Caco-2 (cell line): ENCODE results near the gene SLC6A18. TPM values are rescaled to one million over a fixed set of nuclear protein-coding genes. Genes with fewer than 3 reads are reported as not detected.

Experiments
- BruUV-seq: library from RNA; stranded (reverse); fragments of 400-500 nt; replicated peaks from 2 replicates; lab custom pipeline; 2021; lab: Mats Ljungman, UMichigan
- CTCF ChIA-PET: fragments of 300-600 bp; sonication (Branson Sonifier 250); formaldehyde crosslinking; loops from one replicate; lab custom pipeline; 2022; ENCODE audit warnings: antibody characterized with exemption; lab: Charles Lee
- POLR2A ChIA-PET: fragments of 300-600 bp; sonication (Branson Sonifier 250); formaldehyde crosslinking; loops from one replicate; lab custom pipeline; 2022; ENCODE audit warnings: antibody characterized with exemption; lab: Charles Lee
- DNase-seq, 2 experiments: peaks; one replicate each; pipeline versions ENCODE4 v3.0.0 to v3.0.0-alpha.2; 2020 to 2022
- H3K27me3 ChIP-seq: replicated peaks from 2 replicates; pipeline ENCODE4 v1.6.0; 2011; ENCODE audit warnings: low read length; ENCODE audit not compliant: control insufficient read depth, insufficient read depth
- H3K36me3 ChIP-seq: 2 replicates; pipeline ENCODE4 v1.5.1; 2011; ENCODE audit warnings: low read length; ENCODE audit not compliant: control insufficient read depth, insufficient read depth
- H3K4me1 ChIP-seq: fragments of 250-450 bp; sonication (Bioruptor Pico); 2 replicates; pipeline ENCODE4 v1.5.1; 2020; ENCODE audit warnings: mild to moderate bottlenecking
- H3K4me3 ChIP-seq: 2 replicates; pipeline ENCODE4 v1.5.1; 2011; ENCODE audit warnings: low read depth, mild to moderate bottlenecking, control low read depth, low read length
- H3K9me3 ChIP-seq: fragments of 250-450 bp; sonication (Bioruptor Pico); 2 replicates; pipeline ENCODE4 v1.5.1; 2020; ENCODE audit warnings: mild to moderate bottlenecking, moderate library complexity
- H3K27ac Mint-ChIP-seq: one replicate; pipeline ENCODE4 v1.8.0; 2022; ENCODE audit warnings: mixed read lengths; ENCODE audit not compliant: unreplicated experiment
- H3K27me3 Mint-ChIP-seq: one replicate; pipeline ENCODE4 v1.8.0; 2022; ENCODE audit warnings: mixed read lengths; ENCODE audit not compliant: insufficient read depth, unreplicated experiment
- H3K36me3 Mint-ChIP-seq: one replicate; pipeline ENCODE4 v1.8.0; 2022; ENCODE audit warnings: mild to moderate bottlenecking, mixed read lengths; ENCODE audit not compliant: insufficient read depth, unreplicated experiment
- H3K4me1 Mint-ChIP-seq: one replicate; pipeline ENCODE4 v1.8.0; 2022; ENCODE audit warnings: low read depth, mixed read lengths; ENCODE audit not compliant: unreplicated experiment
- H3K4me3 Mint-ChIP-seq: one replicate; pipeline ENCODE4 v1.8.0; 2022; ENCODE audit warnings: mild to moderate bottlenecking, moderate library complexity, mixed read lengths; ENCODE audit not compliant: unreplicated experiment
- H3K9me3 Mint-ChIP-seq: one replicate; pipeline ENCODE4 v1.8.0; 2022; ENCODE audit warnings: mixed read lengths; ENCODE audit not compliant: unreplicated experiment
- intact Hi-C: fragments of 100-400 bp; cut with micrococcal nuclease; formaldehyde crosslinking; loops from one replicate; pipeline ENCODE4 v1.10.0; 2022; ENCODE audit not compliant: unreplicated experiment
- total RNA-seq: library from RNA; stranded (reverse); gene quantifications from 2 replicates; pipeline ENCODE4 v1.2.3, GENCODE V29; 2022
- TF ChIP-seq, protein P1 (sequence below), 2 experiments: fragments of 200-600 bp in 1 of 2; IDR thresholded peaks; 1 replicate in 1 of 2; 2 replicates in 1 of 2; pipeline versions ENCODE4 v1.5.1 to v1.8.0; 2011 to 2022; ENCODE audit warnings: antibody characterized with exemption in 1 of 2, control low read depth in 1 of 2, inconsistent platforms in 1 of 2, low read depth in 1 of 2, low read length in 1 of 2, mild to moderate bottlenecking in 1 of 2, moderate library complexity in 1 of 2; ENCODE audit not compliant: insufficient read depth in 1 of 2, severe bottlenecking in 1 of 2, unreplicated experiment in 1 of 2

The SLC6A18 gene
- total RNA-seq, 1 experiment from 2014 or later = not detected

GRCh38 chr5:1206521-1207412, 18.4 kb upstream of the SLC6A18 start:
- Histone ChIP-seq H3K27me3 (no peaks in the 10 kb centered on the region), H3K9me3 (no peaks in the 10 kb centered on the region), H3K4me1 (peaks cover 26% of the 10 kb centered on the region), H3K36me3 (no peaks in the 10 kb centered on the region), H3K4me3 (no peak overlapping the region)
- ChIA-PET CTCF (no interaction called here), POLR2A (no interaction called here)
- Mint-ChIP-seq H3K27ac (no peak overlapping the region), H3K36me3 (no peaks in the 10 kb centered on the region), H3K4me1 (no peaks in the 10 kb centered on the region), H3K27me3 (no peaks in the 10 kb centered on the region), H3K4me3 (no peak overlapping the region), H3K9me3 (no peaks in the 10 kb centered on the region)
- BruUV-seq = no TSS peak
- no peak for DNase-seq
- TF ChIP-seq, protein P1, sequence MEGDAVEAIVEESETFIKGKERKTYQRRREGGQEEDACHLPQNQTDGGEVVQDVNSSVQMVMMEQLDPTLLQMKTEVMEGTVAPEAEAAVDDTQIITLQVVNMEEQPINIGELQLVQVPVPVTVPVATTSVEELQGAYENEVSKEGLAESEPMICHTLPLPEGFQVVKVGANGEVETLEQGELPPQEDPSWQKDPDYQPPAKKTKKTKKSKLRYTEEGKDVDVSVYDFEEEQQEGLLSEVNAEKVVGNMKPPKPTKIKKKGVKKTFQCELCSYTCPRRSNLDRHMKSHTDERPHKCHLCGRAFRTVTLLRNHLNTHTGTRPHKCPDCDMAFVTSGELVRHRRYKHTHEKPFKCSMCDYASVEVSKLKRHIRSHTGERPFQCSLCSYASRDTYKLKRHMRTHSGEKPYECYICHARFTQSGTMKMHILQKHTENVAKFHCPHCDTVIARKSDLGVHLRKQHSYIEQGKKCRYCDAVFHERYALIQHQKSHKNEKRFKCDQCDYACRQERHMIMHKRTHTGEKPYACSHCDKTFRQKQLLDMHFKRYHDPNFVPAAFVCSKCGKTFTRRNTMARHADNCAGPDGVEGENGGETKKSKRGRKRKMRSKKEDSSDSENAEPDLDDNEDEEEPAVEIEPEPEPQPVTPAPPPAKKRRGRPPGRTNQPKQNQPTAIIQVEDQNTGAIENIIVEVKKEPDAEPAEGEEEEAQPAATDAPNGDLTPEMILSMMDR (IDR thresholded peaks at IDR 0.05; ENCODE audit: insufficient read depth in 1 of 2, low read depth in 1 of 2, low read length in 1 of 2, severe bottlenecking in 1 of 2, unreplicated experiment in 1 of 2) = no peak
- intact Hi-C loops = no loop called here

- H3K4me3 Mint-ChIP-seq = no peak overlapping the region
- Histone ChIP-seq H3K9me3 (no peaks in the 10 kb centered on the region), H3K4me1 (peaks cover 18% of the 10 kb centered on the region), H3K36me3 (no peaks in the 10 kb centered on the region), H3K4me3 (no peak overlapping the region), H3K27me3 (no peaks in the 10 kb centered on the region)
- H3K9me3 Mint-ChIP-seq = no peaks in the 10 kb centered on the region
- CTCF ChIA-PET = interaction anchor here (0.6 kb wide), 1 partner anchor 200 kb away, joined by 3 read pairs; no protein-coding TSS in a partner anchor
- BruUV-seq = no TSS peak
- POLR2A ChIA-PET = no interaction called here
- no peaks in the 10 kb centered on the region for H3K4me1 Mint-ChIP-seq
- DNase-seq = no peak
- intact Hi-C loops = no loop called here
- no peaks in the 10 kb centered on the region for H3K27me3 Mint-ChIP-seq
- no peak overlapping the region for H3K27ac Mint-ChIP-seq
- TF ChIP-seq, protein P1 (IDR thresholded peaks at IDR 0.05; ENCODE audit: insufficient read depth in 1 of 2, low read depth in 1 of 2, low read length in 1 of 2, severe bottlenecking in 1 of 2, unreplicated experiment in 1 of 2) = no peak
- H3K36me3 Mint-ChIP-seq = no peaks in the 10 kb centered on the region
Measured at GRCh38 chr5:1207555-1207954, 17.6 kb upstream of the SLC6A18 start.

GRCh38 chr5:1208221-1208742, 16.9 kb upstream of the SLC6A18 start:
- POLR2A ChIA-PET = no interaction called here
- DNase-seq = no peak
- H3K9me3 Mint-ChIP-seq = no peaks in the 10 kb centered on the region
- H3K4me1 ChIP-seq = peaks cover 14% of the 10 kb centered on the region
- BruUV-seq = no TSS peak
- H3K27me3 ChIP-seq = no peaks in the 10 kb centered on the region
- CTCF ChIA-PET = interaction anchor here (0.6 to 1.2 kb wide), 8 partner anchors 23 to 201 kb away, joined by 3 to 7 read pairs (median 4); partner anchors contain the start of gene CLPTM1L
- H3K27me3 Mint-ChIP-seq = no peaks in the 10 kb centered on the region
- no peak overlapping the region for H3K27ac Mint-ChIP-seq
- no peak overlapping the region for H3K4me3 Mint-ChIP-seq
- no peaks in the 10 kb centered on the region for H3K36me3 ChIP-seq
- H3K36me3 Mint-ChIP-seq = no peaks in the 10 kb centered on the region
- no peaks in the 10 kb centered on the region for H3K9me3 ChIP-seq
- TF ChIP-seq, protein P1 (IDR thresholded peaks at IDR 0.05; ENCODE audit: insufficient read depth in 1 of 2, low read depth in 1 of 2, low read length in 1 of 2, severe bottlenecking in 1 of 2, unreplicated experiment in 1 of 2) = no peak
- no peaks in the 10 kb centered on the region for H3K4me1 Mint-ChIP-seq
- intact Hi-C loops = no loop called here
- H3K4me3 ChIP-seq = no peak overlapping the region
